Cardiac fibroblast (primary cell): ENCODE measurements around the gene HEMK1.

ENCODE experiments used
- DNase-seq, 2 donors: peaks; one replicate each; pipeline versions ENCODE4 v3.0.0 to v3.0.0-alpha.2; 2010; ENCODE audit warnings: low read depth in 2 of 2
- H3K4me3 ChIP-seq, 2 donors: replicated peaks in 1 of 2; 1 replicate in 1 of 2; 2 replicates in 1 of 2; pipeline ENCODE4 v1.5.1; 2011; ENCODE audit warnings: low read depth in 2 of 2, low read length in 2 of 2, mild to moderate bottlenecking in 2 of 2, moderate library complexity in 1 of 2
- TF ChIP-seq, protein P1 (sequence below): IDR thresholded peaks from one replicate; pipeline ENCODE4 v1.5.1; 2011; ENCODE audit warnings: low read depth, mild to moderate bottlenecking, low read length, inconsistent platforms

HEMK1 gene

DNA sequence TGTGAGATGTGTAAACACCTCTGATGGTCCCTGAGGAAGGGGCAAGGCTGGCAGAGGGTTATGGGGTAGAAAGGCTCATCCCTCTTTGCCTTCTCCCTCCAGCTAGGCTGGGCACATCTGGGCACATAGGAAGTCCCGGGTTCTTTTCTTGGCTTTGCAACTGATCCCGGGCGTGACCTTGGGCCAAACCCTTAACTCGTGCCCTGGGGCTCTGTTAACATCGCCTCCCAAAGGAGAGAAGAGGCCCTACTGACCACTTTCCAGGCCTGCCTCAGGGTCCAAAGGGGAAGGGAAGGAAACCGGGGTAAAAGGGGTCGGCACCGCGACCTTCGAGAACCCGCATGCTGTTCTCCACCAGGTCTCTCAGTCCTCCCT lies 2.3 kb upstream of the HEMK1 start:
- TF ChIP-seq, protein P1, sequence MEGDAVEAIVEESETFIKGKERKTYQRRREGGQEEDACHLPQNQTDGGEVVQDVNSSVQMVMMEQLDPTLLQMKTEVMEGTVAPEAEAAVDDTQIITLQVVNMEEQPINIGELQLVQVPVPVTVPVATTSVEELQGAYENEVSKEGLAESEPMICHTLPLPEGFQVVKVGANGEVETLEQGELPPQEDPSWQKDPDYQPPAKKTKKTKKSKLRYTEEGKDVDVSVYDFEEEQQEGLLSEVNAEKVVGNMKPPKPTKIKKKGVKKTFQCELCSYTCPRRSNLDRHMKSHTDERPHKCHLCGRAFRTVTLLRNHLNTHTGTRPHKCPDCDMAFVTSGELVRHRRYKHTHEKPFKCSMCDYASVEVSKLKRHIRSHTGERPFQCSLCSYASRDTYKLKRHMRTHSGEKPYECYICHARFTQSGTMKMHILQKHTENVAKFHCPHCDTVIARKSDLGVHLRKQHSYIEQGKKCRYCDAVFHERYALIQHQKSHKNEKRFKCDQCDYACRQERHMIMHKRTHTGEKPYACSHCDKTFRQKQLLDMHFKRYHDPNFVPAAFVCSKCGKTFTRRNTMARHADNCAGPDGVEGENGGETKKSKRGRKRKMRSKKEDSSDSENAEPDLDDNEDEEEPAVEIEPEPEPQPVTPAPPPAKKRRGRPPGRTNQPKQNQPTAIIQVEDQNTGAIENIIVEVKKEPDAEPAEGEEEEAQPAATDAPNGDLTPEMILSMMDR = no peak
- DNase-seq = no peak
- peak overlapping the region; percentile 50 to 57 for H3K4me3 ChIP-seq

DNA sequence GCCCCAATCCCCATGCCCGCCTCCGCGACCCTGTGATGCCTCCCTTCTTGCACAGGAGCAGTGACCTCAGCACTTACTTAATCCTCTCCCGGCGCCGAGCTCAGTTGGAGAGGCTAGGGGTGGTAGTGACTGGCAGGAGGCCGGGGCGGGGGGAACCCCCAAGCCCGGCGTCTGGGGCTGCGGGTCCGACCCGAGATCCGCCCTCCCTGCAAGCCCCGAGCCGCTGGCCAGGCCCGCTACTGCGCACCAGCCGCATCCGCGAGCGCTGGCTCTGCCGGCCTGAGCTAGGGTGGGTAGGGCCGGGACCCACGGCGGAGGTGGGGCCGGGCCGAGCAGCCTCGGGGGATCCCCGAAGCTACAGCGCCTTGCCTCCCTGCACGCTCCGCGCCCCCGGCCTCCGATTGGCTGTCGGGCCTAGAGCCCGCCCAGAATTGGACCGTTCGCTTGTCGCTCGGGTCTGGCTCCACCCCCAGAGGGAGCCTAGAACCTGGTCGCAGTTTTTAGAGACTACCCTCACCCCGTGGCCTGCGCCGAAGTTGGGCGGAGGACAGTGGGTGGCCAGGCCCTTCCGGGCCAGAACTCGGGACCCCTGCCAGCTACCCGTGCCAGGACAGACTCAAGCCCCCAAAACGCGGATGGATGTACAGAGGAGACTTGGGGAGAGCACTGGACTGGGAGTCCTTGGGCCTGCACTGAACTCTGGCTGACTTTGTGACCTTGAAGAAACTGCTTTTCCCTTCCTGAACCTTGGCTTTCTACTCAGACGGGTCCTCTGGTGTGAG lies 1.7 kb upstream of the HEMK1 start, which contains the start of gene C3orf18:
C3orf18 (minus strand) TSS at position 362 of the 782 bp plus-strand sequence. CDS start 2,048 bp downstream, outside the sequence.
- H3K4me3 ChIP-seq = peak within 1 kb of the TSS; percentile 50 to 57
- DNase-seq = peak; percentile 91 to 93
- TF ChIP-seq, protein P1 = no peak

DNA sequence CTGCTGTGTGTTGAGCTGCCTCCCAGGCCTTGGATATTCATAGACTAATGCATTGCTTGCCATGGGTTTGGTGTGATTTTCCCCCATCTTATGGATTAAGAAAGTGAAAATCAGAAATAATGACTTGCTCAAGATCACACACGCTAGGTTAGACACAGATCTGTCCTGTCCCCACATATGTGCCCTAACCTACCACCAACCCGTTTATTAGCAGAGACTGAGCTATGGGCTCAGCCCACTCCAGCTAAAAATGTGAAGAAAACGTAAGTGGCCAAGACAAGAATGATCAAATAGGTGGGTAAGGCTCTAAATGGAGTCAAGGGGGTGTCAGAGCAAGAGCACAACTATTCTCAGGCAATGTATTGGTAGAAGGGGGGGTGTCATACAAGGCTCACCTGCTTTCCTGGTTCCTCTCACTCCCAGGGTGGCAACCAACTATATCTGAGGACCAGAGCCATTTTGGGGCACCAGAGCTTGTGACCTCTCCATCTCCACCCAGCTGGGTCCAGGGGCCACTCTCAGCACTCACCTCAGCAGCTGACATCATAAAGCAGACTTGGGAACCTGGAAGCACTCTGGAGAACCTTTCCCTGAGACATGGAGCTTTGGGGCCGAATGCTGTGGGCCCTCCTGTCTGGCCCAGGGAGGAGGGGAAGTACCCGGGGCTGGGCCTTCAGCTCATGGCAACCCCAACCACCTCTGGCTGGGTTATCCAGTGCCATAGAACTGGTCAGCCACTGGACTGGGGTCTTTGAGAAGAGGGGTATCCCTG lies 1.4 kb downstream of the HEMK1 start:
- DNase-seq = no peak
- no peak overlapping the region for H3K4me3 ChIP-seq
- TF ChIP-seq, protein P1 = no peak

DNA sequence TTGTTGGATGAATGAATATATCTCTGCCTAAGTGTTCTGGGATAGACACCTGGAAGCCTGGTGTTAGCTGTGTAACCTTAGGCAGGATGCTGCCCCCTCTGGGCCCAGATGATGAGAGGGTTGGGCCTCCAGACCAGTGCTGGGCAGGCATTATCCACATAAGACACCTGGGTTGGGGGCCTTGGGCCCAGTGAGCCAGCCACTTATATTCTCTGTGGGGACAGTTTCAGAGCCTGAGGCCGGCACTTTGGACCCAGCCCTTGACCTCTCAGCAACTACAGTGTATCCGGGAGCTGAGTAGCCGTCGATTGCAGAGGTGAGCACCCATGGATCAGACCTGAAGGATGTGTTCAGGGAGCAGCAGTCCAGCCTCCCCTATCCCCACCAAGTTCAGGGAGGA lies 2.2 kb downstream of the HEMK1 start:
- no peak overlapping the region for H3K4me3 ChIP-seq
- TF ChIP-seq, protein P1 = no peak
- DNase-seq = no peak

DNA sequence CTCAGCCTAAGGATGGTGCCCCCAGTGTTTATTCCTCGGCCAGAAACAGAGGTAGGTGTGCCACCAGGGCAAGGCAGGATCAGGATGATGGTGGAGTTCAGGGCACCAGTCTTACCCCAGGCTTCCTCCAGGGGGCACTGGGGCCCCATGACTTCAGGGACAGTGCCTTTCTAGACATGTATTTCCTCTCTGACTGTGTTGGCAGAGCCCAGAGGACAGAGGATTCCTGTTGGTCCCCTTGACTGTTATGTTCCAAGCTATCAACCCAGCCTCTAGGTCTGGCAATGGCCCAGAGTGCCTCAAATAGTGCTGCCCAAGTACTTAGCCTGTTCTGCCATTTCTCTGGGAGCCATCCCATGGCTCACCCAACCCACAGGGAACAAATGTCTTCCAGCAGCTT lies 2.8 kb downstream of the HEMK1 start:
- peak; percentile 75 to 84 for DNase-seq
- TF ChIP-seq, protein P1 = peak; percentile 95
- no peak overlapping the region for H3K4me3 ChIP-seq

DNA sequence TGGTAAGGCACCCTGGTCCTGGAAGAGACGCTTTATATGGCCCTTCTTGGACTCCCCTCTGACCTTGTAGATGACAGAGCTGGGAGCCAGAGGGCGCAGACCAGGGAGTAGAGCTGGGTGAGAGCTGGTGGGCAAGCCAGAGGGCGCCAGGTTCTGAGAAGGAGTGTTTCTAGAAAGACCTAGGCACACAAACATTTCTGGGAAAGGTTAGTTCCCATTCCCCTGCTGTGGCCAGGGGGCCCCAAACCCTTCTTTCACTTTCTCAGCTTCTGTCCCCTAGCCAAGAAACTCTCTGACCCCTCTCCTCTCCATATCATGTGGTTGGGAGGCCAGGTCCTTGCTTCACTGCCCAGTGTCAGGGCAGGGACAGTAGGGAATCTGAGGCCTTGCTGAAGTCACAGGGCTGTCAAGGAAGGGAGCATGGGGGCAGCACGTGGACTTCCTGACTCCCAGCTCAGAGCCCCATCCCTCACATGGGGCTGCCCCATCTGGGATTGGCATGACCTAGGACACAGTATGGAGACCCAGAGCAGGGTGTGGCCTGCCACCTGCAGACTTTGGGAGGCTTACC lies 3.6 kb downstream of the HEMK1 start:
- H3K4me3 ChIP-seq = no peak overlapping the region
- no peak for DNase-seq
- TF ChIP-seq, protein P1 = no peak
